DND-41 (cell line): Measurements from ENCODE around the gene TNNC2.

Source experiments
- CTCF ChIP-seq: IDR thresholded peaks from 2 replicates; pipeline ENCODE4 v1.5.1; 2012; ENCODE audit warnings: borderline replicate concordance, low read length, moderate library complexity, mild to moderate bottlenecking; ENCODE audit not compliant: poor library complexity, severe bottlenecking; ENCODE audit errors: extremely low read depth
- EZH2 ChIP-seq: IDR thresholded peaks from 3 replicates; pipeline ENCODE4 v1.6.1; 2012; ENCODE audit warnings: borderline replicate concordance, low read depth, mild to moderate bottlenecking, moderate library complexity, low read length, inconsistent platforms; ENCODE audit not compliant: severe bottlenecking

GRCh38 chr20:45792317-45793118, 34.6 kb downstream of the TNNC2 start:
- TF ChIP-seq CTCF (no peak), EZH2 (no peak)
